Measurements from ENCODE around the gene PKP4.

GRCh38 chr2:158498043-158498748, 41.4 kb downstream of the PKP4 start:
- no peak for TF ChIP-seq POLR2A (IDR thresholded peaks at IDR 0.05)
- no peak for TF ChIP-seq POLR2AphosphoS5 (IDR thresholded peaks at IDR 0.05)
- TF ChIP-seq CTCF (IDR thresholded peaks at IDR 0.05): no peak
- no peak for TF ChIP-seq EP300 (IDR thresholded peaks at IDR 0.05)
